ENCODE measurements around the gene ROBO1.
A peak's percentile ranks its signal among the peaks of the same experiment; 100 is the strongest.
"Not testable (repeated sequence)": the region's sequence is repeated elsewhere in the genome, so short reads cannot be mapped to it uniquely, and the experiment has no call there.

Gene ROBO1

GRCh38 chr3:79767905-79768267, at the start of gene ROBO1:
ROBO1 (minus strand) TSS chr3:79767998.
- DNase-seq (ENCODE audit: low spot score): no peak
- no peak for FAIRE-seq

GRCh38 chr3:79817224-79817623, 49.4 kb upstream of the ROBO1 start:
- FAIRE-seq: no peak
- DNase-seq (ENCODE audit: low spot score): no peak

GRCh38 chr3:79815478-79815877, 47.7 kb upstream of the ROBO1 start:
- FAIRE-seq (no peak), DNase-seq (ENCODE audit: low spot score) (no peak)

- FAIRE-seq: no peak
- no peak for DNase-seq (ENCODE audit: low spot score)
These were observed 42.8 kb upstream of the ROBO1 start for GRCh38 chr3:79810581-79810980.

GRCh38 chr3:79810092-79810491, 42.3 kb upstream of the ROBO1 start:
- DNase-seq (ENCODE audit: low spot score): no peak
- no peak for FAIRE-seq

- FAIRE-seq: no peak
- DNase-seq (ENCODE audit: low spot score): no peak
These were observed 41.3 kb upstream of the ROBO1 start for GRCh38 chr3:79809106-79809505.

- no peak for FAIRE-seq
- DNase-seq (ENCODE audit: low spot score): no peak
These were observed 40.7 kb upstream of the ROBO1 start for GRCh38 chr3:79808515-79808914.

GRCh38 chr3:79790177-79790576, 22.4 kb upstream of the ROBO1 start:
- not testable (repeated sequence) for FAIRE-seq; DNase-seq (ENCODE audit: low spot score)

GRCh38 chr3:79773291-79773690, 5.5 kb upstream of the ROBO1 start:
- no peak for DNase-seq (ENCODE audit: low spot score)

GRCh38 chr3:79769229-79769628, 1.4 kb upstream of the ROBO1 start:
- FAIRE-seq (no peak), DNase-seq (ENCODE audit: low spot score) (no peak)

More at GRCh38 chr3:79773291-79773690, 5.5 kb upstream of the ROBO1 start:
- no peak for FAIRE-seq

- no peak for FAIRE-seq
- DNase-seq (ENCODE audit: low spot score): peak; percentile 29
These were observed 449 bp downstream of the ROBO1 start for GRCh38 chr3:79767194-79767904.

- FAIRE-seq (no peak), DNase-seq (ENCODE audit: low spot score) (peak; percentile 21)
These were observed 1.2 kb downstream of the ROBO1 start for GRCh38 chr3:79766496-79767193.

GRCh38 chr3:79765911-79766310, 1.9 kb downstream of the ROBO1 start:
- FAIRE-seq: no peak
- no peak for DNase-seq (ENCODE audit: low spot score)

GRCh38 chr3:79761441-79761840, 6.4 kb downstream of the ROBO1 start:
- DNase-seq (ENCODE audit: low spot score): no peak
- no peak for FAIRE-seq

- FAIRE-seq (no peak), DNase-seq (ENCODE audit: low spot score) (no peak)
These were observed 16.1 kb downstream of the ROBO1 start for GRCh38 chr3:79751703-79752102.

GRCh38 chr3:79737530-79737929, 30.3 kb downstream of the ROBO1 start:
- DNase-seq (ENCODE audit: low spot score) (no peak), FAIRE-seq (no peak)

- peak; percentile 13 for DNase-seq (ENCODE audit: low spot score)
- FAIRE-seq: no peak
These were observed 38.7 kb downstream of the ROBO1 start for GRCh38 chr3:79729096-79729495.

GRCh38 chr3:79726786-79727185, 41.0 kb downstream of the ROBO1 start:
- FAIRE-seq (no peak), DNase-seq (ENCODE audit: low spot score) (no peak)

- no peak for FAIRE-seq
- DNase-seq (ENCODE audit: low spot score): no peak
These were observed 43.6 kb downstream of the ROBO1 start for GRCh38 chr3:79724206-79724605.

- FAIRE-seq (no peak), DNase-seq (ENCODE audit: low spot score) (no peak)
These were observed 77.7 kb downstream of the ROBO1 start for GRCh38 chr3:79690072-79690471.

- FAIRE-seq: no peak
- no peak for DNase-seq (ENCODE audit: low spot score)
These were observed 82.7 kb downstream of the ROBO1 start for GRCh38 chr3:79685108-79685507.

GRCh38 chr3:79684041-79684440, 83.8 kb downstream of the ROBO1 start:
- no peak for DNase-seq (ENCODE audit: low spot score)
- no peak for FAIRE-seq

GRCh38 chr3:79672731-79673130, 95.1 kb downstream of the ROBO1 start:
- DNase-seq (ENCODE audit: low spot score): no peak
- no peak for FAIRE-seq
